ENCODE results near the gene ABHD15. TPM values are rescaled to one million over a fixed set of nuclear protein-coding genes. Genes with fewer than 3 reads are reported as not detected.

ABHD15 gene
- total and polyA plus RNA-seq, 9 of the 15 experiments (the other 6 are each of a cell fraction or from before 2014, with no cell fraction given) = 0.85 to 4.2 (median 2.1) TPM

DNA sequence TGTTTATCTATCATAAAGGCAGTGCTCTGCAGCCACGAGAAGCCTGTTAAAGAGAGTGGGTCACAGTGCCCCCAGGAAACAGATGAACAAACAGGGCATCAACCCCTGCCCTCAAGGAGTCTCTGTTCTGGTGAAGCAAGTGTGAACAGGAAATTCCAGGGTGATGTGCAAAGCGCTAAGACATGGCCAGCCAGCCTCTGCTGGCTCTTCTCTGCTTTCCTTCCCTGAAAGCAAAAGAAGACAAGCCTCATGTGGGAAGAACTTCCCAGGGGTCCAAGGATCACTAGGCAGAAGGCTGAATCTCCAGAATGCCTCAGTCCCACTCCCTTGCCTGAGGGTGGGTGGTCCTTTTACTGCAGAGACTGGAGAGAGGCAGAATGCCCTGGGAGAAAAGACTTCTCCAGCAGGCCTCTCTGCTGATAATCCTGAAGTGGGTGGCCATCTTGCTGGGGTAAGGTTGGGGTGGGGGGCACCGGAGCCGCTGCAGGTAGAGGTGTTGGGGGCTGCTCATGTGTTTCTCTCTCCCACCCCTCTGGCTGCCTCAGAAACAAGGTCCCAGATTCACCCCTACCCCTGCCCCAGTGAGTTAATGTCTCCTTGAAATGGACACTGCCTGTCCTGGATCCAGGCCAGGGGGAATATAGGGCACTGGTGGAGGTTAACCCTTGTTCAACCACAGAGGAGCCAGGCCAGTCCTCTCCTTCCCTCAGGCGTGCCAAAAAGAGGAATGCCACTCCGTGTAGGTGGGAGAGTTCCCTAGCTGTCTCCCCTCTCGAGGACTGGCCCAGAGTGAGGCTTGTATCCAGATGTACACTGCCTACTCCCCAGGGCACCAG lies 28.5 kb upstream of the ABHD15 start:
- H4K20me1 ChIP-seq (replicated peaks; ENCODE audit: control insufficient read depth, insufficient read depth, low read length) = peaks cover 12% of the 10 kb centered on the region
- TF ChIP-seq SMARCB1 (IDR thresholded peaks at IDR 0.05; ENCODE audit: insufficient read length, low read depth) (no peak), HDAC2 (IDR thresholded peaks at IDR 0.05) (no peak), CBX2 (IDR thresholded peaks at IDR 0.05; ENCODE audit: insufficient read depth, low read length, poor library complexity, severe bottlenecking) (no peak), CBX8 (IDR thresholded peaks at IDR 0.05; ENCODE audit: borderline replicate concordance, extremely low read depth, low read depth, low read length, poor library complexity, severe bottlenecking) (no peak), ELF4 (CRISPR knock-in tag; IDR thresholded peaks at IDR 0.05) (no peak), MECOM (CRISPR knock-in tag; IDR thresholded peaks at IDR 0.05) (no peak), CSDE1 (IDR thresholded peaks at IDR 0.05) (no peak), POLR2H (tag; IDR thresholded peaks at IDR 0.05; ENCODE audit: low read depth) (no peak), EWSR1 (IDR thresholded peaks at IDR 0.05; ENCODE audit: borderline replicate concordance, low read depth, partially characterized antibody) (no peak), TEAD1 (CRISPR knock-in tag; IDR thresholded peaks at IDR 0.05) (no peak), MAZ (CRISPR knock-in tag; conservative IDR thresholded peaks at IDR 0.05 in 1 of 2, IDR thresholded peaks at IDR 0.05 in 1 of 2) (no peak), SIN3A (IDR thresholded peaks at IDR 0.05; ENCODE audit: borderline replicate concordance in 2 of 2, control insufficient read depth in 1 of 2, low read depth in 2 of 2, low read length in 2 of 2) (no peak)
- TF ChIP-seq, protein P1, sequence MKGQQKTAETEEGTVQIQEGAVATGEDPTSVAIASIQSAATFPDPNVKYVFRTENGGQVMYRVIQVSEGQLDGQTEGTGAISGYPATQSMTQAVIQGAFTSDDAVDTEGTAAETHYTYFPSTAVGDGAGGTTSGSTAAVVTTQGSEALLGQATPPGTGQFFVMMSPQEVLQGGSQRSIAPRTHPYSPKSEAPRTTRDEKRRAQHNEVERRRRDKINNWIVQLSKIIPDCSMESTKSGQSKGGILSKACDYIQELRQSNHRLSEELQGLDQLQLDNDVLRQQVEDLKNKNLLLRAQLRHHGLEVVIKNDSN (CRISPR knock-in tag; IDR thresholded peaks at IDR 0.05) = no peak
- TF ChIP-seq, protein P2, sequence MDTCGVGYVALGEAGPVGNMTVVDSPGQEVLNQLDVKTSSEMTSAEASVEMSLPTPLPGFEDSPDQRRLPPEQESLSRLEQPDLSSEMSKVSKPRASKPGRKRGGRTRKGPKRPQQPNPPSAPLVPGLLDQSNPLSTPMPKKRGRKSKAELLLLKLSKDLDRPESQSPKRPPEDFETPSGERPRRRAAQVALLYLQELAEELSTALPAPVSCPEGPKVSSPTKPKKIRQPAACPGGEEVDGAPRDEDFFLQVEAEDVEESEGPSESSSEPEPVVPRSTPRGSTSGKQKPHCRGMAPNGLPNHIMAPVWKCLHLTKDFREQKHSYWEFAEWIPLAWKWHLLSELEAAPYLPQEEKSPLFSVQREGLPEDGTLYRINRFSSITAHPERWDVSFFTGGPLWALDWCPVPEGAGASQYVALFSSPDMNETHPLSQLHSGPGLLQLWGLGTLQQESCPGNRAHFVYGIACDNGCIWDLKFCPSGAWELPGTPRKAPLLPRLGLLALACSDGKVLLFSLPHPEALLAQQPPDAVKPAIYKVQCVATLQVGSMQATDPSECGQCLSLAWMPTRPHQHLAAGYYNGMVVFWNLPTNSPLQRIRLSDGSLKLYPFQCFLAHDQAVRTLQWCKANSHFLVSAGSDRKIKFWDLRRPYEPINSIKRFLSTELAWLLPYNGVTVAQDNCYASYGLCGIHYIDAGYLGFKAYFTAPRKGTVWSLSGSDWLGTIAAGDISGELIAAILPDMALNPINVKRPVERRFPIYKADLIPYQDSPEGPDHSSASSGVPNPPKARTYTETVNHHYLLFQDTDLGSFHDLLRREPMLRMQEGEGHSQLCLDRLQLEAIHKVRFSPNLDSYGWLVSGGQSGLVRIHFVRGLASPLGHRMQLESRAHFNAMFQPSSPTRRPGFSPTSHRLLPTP (IDR thresholded peaks at IDR 0.05; ENCODE audit: borderline replicate concordance, extremely low read depth, insufficient read length) = no peak
- TF ChIP-seq, protein P3, sequence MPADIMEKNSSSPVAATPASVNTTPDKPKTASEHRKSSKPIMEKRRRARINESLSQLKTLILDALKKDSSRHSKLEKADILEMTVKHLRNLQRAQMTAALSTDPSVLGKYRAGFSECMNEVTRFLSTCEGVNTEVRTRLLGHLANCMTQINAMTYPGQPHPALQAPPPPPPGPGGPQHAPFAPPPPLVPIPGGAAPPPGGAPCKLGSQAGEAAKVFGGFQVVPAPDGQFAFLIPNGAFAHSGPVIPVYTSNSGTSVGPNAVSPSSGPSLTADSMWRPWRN (IDR thresholded peaks at IDR 0.05; ENCODE audit: low read depth) = no peak

More for the DNA sequence above, 28.5 kb upstream of the ABHD15 start:
- intact Hi-C loops (cut with micrococcal nuclease) = no loop called here
- ATAC-seq (no peak), DNase-seq (ENCODE audit: extremely low read depth in 1 of 4, low spot score in 3 of 4) (no peak), FAIRE-seq (no peak)
- H2AFZ ChIP-seq (ENCODE audit: low read depth, low read length) = no peak overlapping the region
- H3K9me1 ChIP-seq (ENCODE audit: control insufficient read depth, insufficient read depth, low read length) = peaks cover 4% of the 10 kb centered on the region
- no peak overlapping the region for H3K4me2 ChIP-seq (ENCODE audit: insufficient read depth, low read length)
- POLR2A ChIA-PET = interaction anchor here (1.6 kb wide), 1 partner anchor 16 kb away, joined by 3 read pairs; no protein-coding TSS in a partner anchor
- no TSS peak for BruUV-seq (replicated peaks)
- H3K9ac ChIP-seq (ENCODE audit: insufficient read depth in 1 of 2, low read depth in 2 of 2, low read length in 2 of 2) = peak overlapping the region in 1 of 2 experiments; percentile 91; a peak in 1 of 4 replicates
- H3K27ac ChIP-seq (ENCODE audit: extremely low read depth, low read depth, low read length) = no peak overlapping the region
- 68% methylated on average over 7 of the region's 7 CpGs for WGBS (ENCODE audit: insufficient coverage, low coverage, missing lambda C conversion rate)
- peaks cover 6% of the 10 kb centered on the region; the same call in 2 of the 3 replicates for H3K79me2 ChIP-seq (ENCODE audit: control insufficient read depth, insufficient read depth, low read length)
- no peak overlapping the region for H3K4me3 ChIP-seq
- no peaks in the 10 kb centered on the region for H3K27me3 ChIP-seq (ENCODE audit: control insufficient read depth in 2 of 2, insufficient read depth in 2 of 2, low read length in 2 of 2)
- no peaks in the 10 kb centered on the region for H3K36me3 ChIP-seq (ENCODE audit: control insufficient read depth, insufficient read depth, low read length)
- no peaks in the 10 kb centered on the region for H3K9me3 ChIP-seq (replicated peaks; ENCODE audit: control insufficient read depth, insufficient read depth, low read depth, low read length)
- peaks cover 34 to 69% of the 10 kb centered on the region in 2 experiments for H3K4me1 ChIP-seq (replicated peaks in 1 of 2; ENCODE audit: control insufficient read depth in 2 of 2, insufficient read depth in 2 of 2, low read length in 2 of 2)
- in situ Hi-C loops (cut with MboI) = no loop called here
- CTCF ChIA-PET (ENCODE audit: low intra/inter-chr PET ratio) = no interaction called here
